ENCODE results near the gene FBXL22. TPM values are rescaled to one million over a fixed set of nuclear protein-coding genes. Genes with fewer than 3 reads are reported as not detected.

FBXL22 gene
- total and polyA plus RNA-seq, 2 of the 8 experiments (the other 6 are each of a cell fraction or from before 2014, with no cell fraction given): 0.09 to 0.47 TPM

- H3K9me3 ChIP-seq (ENCODE audit: insufficient read depth in 2 of 2, low read depth in 1 of 2, low read length in 1 of 2): no peaks in the 10 kb centered on the region
- no peak overlapping the region for H3K9ac ChIP-seq (replicated peaks in 1 of 4; ENCODE audit: extremely low read depth in 1 of 4, low read depth in 3 of 4, low read length in 3 of 4)
- H4K5ac ChIP-seq (ENCODE audit: insufficient read length, low read depth, low read length): no peak overlapping the region
- no peaks in the 10 kb centered on the region for H3K79me1 ChIP-seq (ENCODE audit: low read depth, low read length)
- H2AFZ ChIP-seq (ENCODE audit: low read length): no peak overlapping the region
- no peak overlapping the region for H3K18ac ChIP-seq (ENCODE audit: extremely low read depth, low read length)
- no peak overlapping the region for H3K56ac ChIP-seq (replicated peaks; ENCODE audit: insufficient read length, low read depth, low read length)
- WGBS, 2 experiments (ENCODE audit: extremely low coverage in 1 of 2, insufficient coverage in 1 of 2, insufficient read length in 1 of 2, insufficient replicate concordance in 2 of 2, low coverage in 1 of 2, low lambda C conversion rate in 2 of 2, missing lambda C conversion rate in 1 of 2): 96% methylated on average over 7 of the region's 7 CpGs; no CpG with 5 or more reads in 1 of the 2 experiments
- DNase-seq (ENCODE audit: low read depth in 1 of 2, low spot score in 2 of 2) (no peak), FAIRE-seq (no peak)
- H2AK5ac ChIP-seq (ENCODE audit: low read depth, low read length): no peak overlapping the region
- no peaks in the 10 kb centered on the region for H3K4me1 ChIP-seq (replicated peaks in 1 of 4; ENCODE audit: control insufficient read depth in 3 of 4, insufficient read depth in 4 of 4, low read length in 3 of 4)
- H4K20me1 ChIP-seq (replicated peaks in 1 of 2; ENCODE audit: control insufficient read depth in 1 of 2, insufficient read depth in 2 of 2, low read length in 2 of 2): no peaks in the 10 kb centered on the region
- H3K23me2 ChIP-seq (ENCODE audit: low read depth, low read length): no peaks in the 10 kb centered on the region
- no peak overlapping the region for H3K23ac ChIP-seq (ENCODE audit: insufficient read length)
- no peak overlapping the region for H4K91ac ChIP-seq (replicated peaks; ENCODE audit: insufficient read length, low read length)
- no peak overlapping the region for H3K4me3 ChIP-seq (ENCODE audit: extremely low read depth in 1 of 4, insufficient read depth in 2 of 4, low read depth in 3 of 4, low read length in 4 of 4)
- H3K27me3 ChIP-seq (replicated peaks in 1 of 4; ENCODE audit: control insufficient read depth in 3 of 4, extremely low read depth in 1 of 4, insufficient read depth in 3 of 4, low read length in 3 of 4): no peaks in the 10 kb centered on the region
- no peak overlapping the region for H2BK15ac ChIP-seq (ENCODE audit: low read length)
- H3K27ac ChIP-seq (ENCODE audit: low read depth, low read length): no peak overlapping the region
- H2BK5ac ChIP-seq (ENCODE audit: low read depth, low read length): no peak overlapping the region
- no peak overlapping the region for H3K14ac ChIP-seq (ENCODE audit: insufficient read length)
- H2BK20ac ChIP-seq (ENCODE audit: low read length): no peak overlapping the region
- H3K4ac ChIP-seq (replicated peaks; ENCODE audit: insufficient read length, low read depth, low read length): no peak overlapping the region
- H2BK12ac ChIP-seq (ENCODE audit: low read depth, low read length): no peak overlapping the region
- H2BK120ac ChIP-seq (replicated peaks; ENCODE audit: low read depth, low read length): no peak overlapping the region
- ChIA-PET POLR2A (ENCODE audit: partially characterized antibody) (interaction anchor here (0.5 kb wide), 1 partner anchor 20 kb away, joined by 3 read pairs; no protein-coding TSS in a partner anchor), CTCF (ENCODE audit: partially characterized antibody) (interaction anchor here (0.9 to 2.9 kb wide), 6 partner anchors 12 to 353 kb away, joined by 3 to 14 read pairs (median 4); no protein-coding TSS in a partner anchor)
- no peak overlapping the region for H4K8ac ChIP-seq (ENCODE audit: extremely low read depth, insufficient read depth, low read length)
- H3K4me2 ChIP-seq (ENCODE audit: insufficient read depth in 1 of 2, low read depth in 2 of 2, low read length in 2 of 2): no peak overlapping the region
- H3K79me2 ChIP-seq (ENCODE audit: control insufficient read depth in 1 of 2, insufficient read depth in 2 of 2, low read length in 2 of 2): no peaks in the 10 kb centered on the region
- peaks cover 5 to 61% (median 20%) of the 10 kb centered on the region in 4 experiments for H3K36me3 ChIP-seq (ENCODE audit: control insufficient read depth in 2 of 4, insufficient read depth in 4 of 4, low read length in 3 of 4)
- TF ChIP-seq SUZ12 (IDR thresholded peaks at IDR 0.05; ENCODE audit: low read length): no peak
- no peak for TF ChIP-seq GABPA (IDR thresholded peaks at IDR 0.05; ENCODE audit: borderline replicate concordance, insufficient read depth, low read length)
- TF ChIP-seq E2F6 (IDR thresholded peaks at IDR 0.05): no peak
Observed at GRCh38 chr15:63630036-63630751, 33.0 kb downstream of the FBXL22 start.

Measured in H1 (cell line).